ENCODE data around the gene RAPH1.

DNA sequence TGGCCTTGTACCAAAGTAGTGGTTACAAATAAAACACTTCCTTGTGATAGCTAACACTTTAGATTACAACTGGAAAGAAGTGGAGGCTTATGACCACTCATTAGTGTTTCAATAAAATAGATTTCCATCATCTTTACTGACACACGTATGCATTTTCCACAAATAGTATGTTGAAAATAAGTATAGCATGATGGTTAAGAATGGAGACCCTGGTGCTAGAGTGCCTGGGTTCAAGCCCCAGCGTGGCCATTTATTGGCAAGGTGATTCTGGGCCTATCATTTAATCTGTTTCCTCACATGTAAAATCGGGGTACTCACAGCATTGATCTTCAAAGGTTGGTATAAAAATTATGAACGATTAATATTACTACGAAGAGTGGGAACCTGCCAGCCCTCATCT, 54.5 kb downstream of the RAPH1 start:
- TF ChIP-seq, protein P1, sequence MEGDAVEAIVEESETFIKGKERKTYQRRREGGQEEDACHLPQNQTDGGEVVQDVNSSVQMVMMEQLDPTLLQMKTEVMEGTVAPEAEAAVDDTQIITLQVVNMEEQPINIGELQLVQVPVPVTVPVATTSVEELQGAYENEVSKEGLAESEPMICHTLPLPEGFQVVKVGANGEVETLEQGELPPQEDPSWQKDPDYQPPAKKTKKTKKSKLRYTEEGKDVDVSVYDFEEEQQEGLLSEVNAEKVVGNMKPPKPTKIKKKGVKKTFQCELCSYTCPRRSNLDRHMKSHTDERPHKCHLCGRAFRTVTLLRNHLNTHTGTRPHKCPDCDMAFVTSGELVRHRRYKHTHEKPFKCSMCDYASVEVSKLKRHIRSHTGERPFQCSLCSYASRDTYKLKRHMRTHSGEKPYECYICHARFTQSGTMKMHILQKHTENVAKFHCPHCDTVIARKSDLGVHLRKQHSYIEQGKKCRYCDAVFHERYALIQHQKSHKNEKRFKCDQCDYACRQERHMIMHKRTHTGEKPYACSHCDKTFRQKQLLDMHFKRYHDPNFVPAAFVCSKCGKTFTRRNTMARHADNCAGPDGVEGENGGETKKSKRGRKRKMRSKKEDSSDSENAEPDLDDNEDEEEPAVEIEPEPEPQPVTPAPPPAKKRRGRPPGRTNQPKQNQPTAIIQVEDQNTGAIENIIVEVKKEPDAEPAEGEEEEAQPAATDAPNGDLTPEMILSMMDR (IDR thresholded peaks at IDR 0.05; ENCODE audit: insufficient read depth, low read length), result no peak
- TF ChIP-seq POLR2AphosphoS5 (IDR thresholded peaks at IDR 0.05; ENCODE audit: low read depth), result no peak
- TF ChIP-seq SPI1 (IDR thresholded peaks at IDR 0.05; ENCODE audit: borderline replicate concordance, low read depth), result no peak
- TF ChIP-seq, protein P2, sequence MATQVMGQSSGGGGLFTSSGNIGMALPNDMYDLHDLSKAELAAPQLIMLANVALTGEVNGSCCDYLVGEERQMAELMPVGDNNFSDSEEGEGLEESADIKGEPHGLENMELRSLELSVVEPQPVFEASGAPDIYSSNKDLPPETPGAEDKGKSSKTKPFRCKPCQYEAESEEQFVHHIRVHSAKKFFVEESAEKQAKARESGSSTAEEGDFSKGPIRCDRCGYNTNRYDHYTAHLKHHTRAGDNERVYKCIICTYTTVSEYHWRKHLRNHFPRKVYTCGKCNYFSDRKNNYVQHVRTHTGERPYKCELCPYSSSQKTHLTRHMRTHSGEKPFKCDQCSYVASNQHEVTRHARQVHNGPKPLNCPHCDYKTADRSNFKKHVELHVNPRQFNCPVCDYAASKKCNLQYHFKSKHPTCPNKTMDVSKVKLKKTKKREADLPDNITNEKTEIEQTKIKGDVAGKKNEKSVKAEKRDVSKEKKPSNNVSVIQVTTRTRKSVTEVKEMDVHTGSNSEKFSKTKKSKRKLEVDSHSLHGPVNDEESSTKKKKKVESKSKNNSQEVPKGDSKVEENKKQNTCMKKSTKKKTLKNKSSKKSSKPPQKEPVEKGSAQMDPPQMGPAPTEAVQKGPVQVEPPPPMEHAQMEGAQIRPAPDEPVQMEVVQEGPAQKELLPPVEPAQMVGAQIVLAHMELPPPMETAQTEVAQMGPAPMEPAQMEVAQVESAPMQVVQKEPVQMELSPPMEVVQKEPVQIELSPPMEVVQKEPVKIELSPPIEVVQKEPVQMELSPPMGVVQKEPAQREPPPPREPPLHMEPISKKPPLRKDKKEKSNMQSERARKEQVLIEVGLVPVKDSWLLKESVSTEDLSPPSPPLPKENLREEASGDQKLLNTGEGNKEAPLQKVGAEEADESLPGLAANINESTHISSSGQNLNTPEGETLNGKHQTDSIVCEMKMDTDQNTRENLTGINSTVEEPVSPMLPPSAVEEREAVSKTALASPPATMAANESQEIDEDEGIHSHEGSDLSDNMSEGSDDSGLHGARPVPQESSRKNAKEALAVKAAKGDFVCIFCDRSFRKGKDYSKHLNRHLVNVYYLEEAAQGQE (IDR thresholded peaks at IDR 0.05; ENCODE audit: insufficient replicate concordance, low read depth), result no peak
- TF ChIP-seq GABPA (IDR thresholded peaks at IDR 0.05; ENCODE audit: low read depth), result no peak

Measured in HL-60 (cell line).